Measurements from ENCODE around the gene UBE3C. TPM values are rescaled to one million over a fixed set of nuclear protein-coding genes. Genes with fewer than 3 reads are reported as not detected.
A peak's percentile ranks its signal among the peaks of the same experiment; 100 is the strongest.

The UBE3C gene
- polyA plus RNA-seq, 1 donor (not counting 4 experiments of a cell fraction or from before 2014, with no cell fraction given) = 89.3 TPM

GRCh38 chr7:157284229-157285014 lies 145.7 kb downstream of the UBE3C start:
- no peaks in the 10 kb centered on the region for H3K27me3 ChIP-seq (ENCODE audit: control insufficient read depth, extremely low read depth, insufficient read depth, low read length)
- no peak overlapping the region for H3K27ac ChIP-seq (ENCODE audit: control insufficient read depth, insufficient read depth, low read length)
- no peak for TF ChIP-seq CTCF (optimal IDR thresholded peaks at IDR 0.05 in 1 of 3, IDR thresholded peaks at IDR 0.05 in 1 of 3, conservative IDR thresholded peaks at IDR 0.05 in 1 of 3; ENCODE audit: extremely low read depth in 1 of 3, insufficient read depth in 2 of 3, low read length in 3 of 3)
- no peak for TF ChIP-seq EZH2 (IDR thresholded peaks at IDR 0.05; ENCODE audit: low read length)
- no peaks in the 10 kb centered on the region for H3K9me1 ChIP-seq (ENCODE audit: control insufficient read depth, extremely low read depth, insufficient read depth, low read length)
- H3K4me1 ChIP-seq (ENCODE audit: control insufficient read depth, extremely low read depth, insufficient read depth, low read length) = peaks cover 25% of the 10 kb centered on the region
- DNase-seq (ENCODE audit: low read depth, low spot score) (no peak), FAIRE-seq (no peak)
- peaks cover 3% of the 10 kb centered on the region for H3K9me3 ChIP-seq (ENCODE audit: control insufficient read depth, low read depth, low read length)
- no peak overlapping the region for H3K9ac ChIP-seq (ENCODE audit: control insufficient read depth, extremely low read depth, insufficient read depth, low read length)
- no peak overlapping the region for H3K4me3 ChIP-seq (ENCODE audit: control insufficient read depth in 2 of 3, extremely low read depth in 1 of 3, insufficient read depth in 2 of 3, low read depth in 1 of 3, low read length in 3 of 3)
- H3K79me2 ChIP-seq (ENCODE audit: control insufficient read depth, insufficient read depth, low read length) = no peaks in the 10 kb centered on the region
- no peaks in the 10 kb centered on the region for H3K36me3 ChIP-seq (ENCODE audit: control insufficient read depth in 2 of 2, extremely low read depth in 1 of 2, insufficient read depth in 2 of 2, low read length in 2 of 2)
- H4K20me1 ChIP-seq (ENCODE audit: control insufficient read depth, extremely low read depth, insufficient read depth, low read length) = no peaks in the 10 kb centered on the region
- dilution Hi-C loops (cut with MboI; ENCODE audit: extremely low pct_ligation_motif_present, low sequenced_read_pairs) = no loop called here
- H3K4me2 ChIP-seq (ENCODE audit: control insufficient read depth, extremely low read depth, insufficient read depth, low read depth, low read length) = no peak overlapping the region
- H2AFZ ChIP-seq (ENCODE audit: control insufficient read depth, low read length) = no peak overlapping the region

- no peak for FAIRE-seq
- Histone ChIP-seq H3K27ac (ENCODE audit: control insufficient read depth, insufficient read depth, low read length) (peak overlapping the region; percentile 93), H3K9ac (ENCODE audit: control insufficient read depth, extremely low read depth, insufficient read depth, low read length) (no peak overlapping the region), H3K9me3 (ENCODE audit: control insufficient read depth, low read depth, low read length) (peaks cover 3% of the 10 kb centered on the region), H2AFZ (ENCODE audit: control insufficient read depth, low read length) (no peak overlapping the region), H4K20me1 (ENCODE audit: control insufficient read depth, extremely low read depth, insufficient read depth, low read length) (no peaks in the 10 kb centered on the region), H3K4me3 (ENCODE audit: control insufficient read depth in 2 of 3, extremely low read depth in 1 of 3, insufficient read depth in 2 of 3, low read depth in 1 of 3, low read length in 3 of 3) (no peak overlapping the region), H3K9me1 (ENCODE audit: control insufficient read depth, extremely low read depth, insufficient read depth, low read length) (no peaks in the 10 kb centered on the region), H3K27me3 (ENCODE audit: control insufficient read depth, extremely low read depth, insufficient read depth, low read length) (no peaks in the 10 kb centered on the region), H3K4me1 (ENCODE audit: control insufficient read depth, extremely low read depth, insufficient read depth, low read length) (peaks cover 38% of the 10 kb centered on the region), H3K79me2 (ENCODE audit: control insufficient read depth, insufficient read depth, low read length) (no peaks in the 10 kb centered on the region), H3K4me2 (ENCODE audit: control insufficient read depth, extremely low read depth, insufficient read depth, low read depth, low read length) (no peak overlapping the region), H3K36me3 (ENCODE audit: control insufficient read depth in 2 of 2, extremely low read depth in 1 of 2, insufficient read depth in 2 of 2, low read length in 2 of 2) (no peaks in the 10 kb centered on the region)
- TF ChIP-seq EZH2 (IDR thresholded peaks at IDR 0.05; ENCODE audit: low read length) = no peak
- TF ChIP-seq CTCF (optimal IDR thresholded peaks at IDR 0.05 in 1 of 3, IDR thresholded peaks at IDR 0.05 in 1 of 3, conservative IDR thresholded peaks at IDR 0.05 in 1 of 3; ENCODE audit: extremely low read depth in 1 of 3, insufficient read depth in 2 of 3, low read length in 3 of 3) = no peak
- dilution Hi-C loops (cut with MboI; ENCODE audit: extremely low pct_ligation_motif_present, low sequenced_read_pairs) = no loop called here
- DNase-seq (ENCODE audit: low read depth, low spot score) = no peak
Measured at GRCh38 chr7:157291404-157292080, 152.8 kb downstream of the UBE3C start.
